IMR-90 (cell line): ENCODE measurements around the gene CLCN4. TPM values are rescaled to one million over a fixed set of nuclear protein-coding genes. Genes with fewer than 3 reads are reported as not detected.

Source experiments
- ATAC-seq: fragments of 200-7000 bp; cut with Tn5 transposase; 2 replicates; pipeline ENCODE4 v1.9.1; 2020; ENCODE audit warnings: low read depth, mild to moderate bottlenecking, moderate library complexity
- BruUV-seq: library from RNA; stranded (reverse); fragments of 400-500 nt; replicated peaks from 2 replicates; lab custom pipeline; 2021; lab: Mats Ljungman, UMichigan
- CTCF ChIA-PET: fragments of 300-600 bp; formaldehyde crosslinking; extraction: SDS; loops from one replicate; lab custom pipeline; 2021; ENCODE audit warnings: antibody characterized with exemption; lab: Yijun Ruan, JAX
- POLR2A ChIA-PET: fragments of 300-600 bp; sonication (Branson Sonifier 250); formaldehyde crosslinking; loops from one replicate; lab custom pipeline; 2022; ENCODE audit warnings: antibody characterized with exemption; ENCODE audit not compliant: unreplicated experiment; lab: Charles Lee
- DNase-seq: peaks from one replicate; pipeline ENCODE4 v3.0.0; 2013
- H2AFZ ChIP-seq: replicated peaks from 2 replicates; pipeline ENCODE3; 2013; ENCODE audit warnings: low read length, mild to moderate bottlenecking; ENCODE audit not compliant: poor library complexity
- H2AK5ac ChIP-seq: 2 replicates; pipeline ENCODE4 v1.6.1; 2013; ENCODE audit warnings: low read depth, low read length, inconsistent platforms
- H2AK9ac ChIP-seq: replicated peaks from 2 replicates; pipeline ENCODE3; 2013; ENCODE audit warnings: mild to moderate bottlenecking, low read depth, low read length, moderate library complexity; ENCODE audit not compliant: poor library complexity
- H2BK120ac ChIP-seq: 2 replicates; pipeline ENCODE4 v1.6.1; 2013; ENCODE audit warnings: low read depth, low read length, inconsistent platforms
- H2BK15ac ChIP-seq: 3 replicates; pipeline ENCODE4 v1.6.1; 2013; ENCODE audit warnings: low read depth, low read length, inconsistent platforms
- H2BK20ac ChIP-seq: 2 replicates; pipeline ENCODE4 v1.6.1; 2013; ENCODE audit warnings: low read depth, mild to moderate bottlenecking, inconsistent platforms, low read length, moderate library complexity
- H2BK5ac ChIP-seq: 2 replicates; pipeline ENCODE4 v1.6.1; 2013; ENCODE audit warnings: mild to moderate bottlenecking, low read depth, low read length, inconsistent platforms; ENCODE audit not compliant: poor library complexity, severe bottlenecking
- H3K14ac ChIP-seq: replicated peaks from 2 replicates; pipeline ENCODE4 v1.6.1; 2013; ENCODE audit warnings: low read depth, low read length, inconsistent platforms
- H3K18ac ChIP-seq: 2 replicates; pipeline ENCODE4 v1.6.1; 2013; ENCODE audit warnings: low read depth, low read length, control low read depth
- H3K23ac ChIP-seq: 2 replicates; pipeline ENCODE4 v1.6.1; 2013; ENCODE audit warnings: low read depth, low read length, inconsistent platforms
- H3K27ac ChIP-seq: 2 replicates; pipeline ENCODE4 v1.5.1; 2013; ENCODE audit warnings: mild to moderate bottlenecking, control low read depth, low read length; ENCODE audit not compliant: insufficient read depth
- H3K27me3 ChIP-seq: 2 replicates; pipeline ENCODE4 v1.6.1; 2013; ENCODE audit warnings: low read length; ENCODE audit not compliant: control insufficient read depth, insufficient read depth
- H3K36me3 ChIP-seq: 2 replicates; pipeline ENCODE4 v1.6.1; 2013; ENCODE audit warnings: low read length, mixed read lengths; ENCODE audit not compliant: control insufficient read depth, insufficient read depth
- H3K4ac ChIP-seq: 2 replicates; pipeline ENCODE4 v1.6.1; 2013; ENCODE audit warnings: low read depth, low read length, inconsistent platforms
- H3K4me1 ChIP-seq: 2 replicates; pipeline ENCODE4 v1.6.1; 2013; ENCODE audit warnings: low read length, mixed read lengths; ENCODE audit not compliant: control insufficient read depth, insufficient read depth
- H3K4me2 ChIP-seq: 2 replicates; pipeline ENCODE4 v1.6.1; 2013; ENCODE audit warnings: low read depth, mild to moderate bottlenecking, control low read depth, low read length, moderate library complexity
- H3K4me3 ChIP-seq: 2 replicates; pipeline ENCODE4 v1.5.1; 2013; ENCODE audit warnings: low read depth, mild to moderate bottlenecking, control low read depth, low read length, moderate library complexity; ENCODE audit not compliant: insufficient read depth
- H3K56ac ChIP-seq: 2 replicates; pipeline ENCODE4 v1.6.1; 2013; ENCODE audit warnings: low read length, inconsistent platforms; ENCODE audit not compliant: insufficient read depth; ENCODE audit errors: extremely low read depth
- H3K79me1 ChIP-seq, 2 experiments: 2 replicates each; pipeline ENCODE4 v1.6.1; 2013; ENCODE audit warnings: low read length in 2 of 2, inconsistent platforms in 1 of 2, low read depth in 1 of 2
- H3K9ac ChIP-seq: 2 replicates; pipeline ENCODE4 v1.6.1; 2013; ENCODE audit warnings: low read depth, low read length, control low read depth
- H3K9me1 ChIP-seq: 2 replicates; pipeline ENCODE4 v1.6.1; 2013; ENCODE audit warnings: low read length, inconsistent platforms; ENCODE audit not compliant: insufficient read depth
- H3K9me3 ChIP-seq: 2 replicates; pipeline ENCODE4 v1.6.1; 2013; ENCODE audit warnings: low read length; ENCODE audit not compliant: control insufficient read depth, insufficient read depth
- H4K20me1 ChIP-seq: 2 replicates; pipeline ENCODE4 v1.6.1; 2013; ENCODE audit warnings: low read length, inconsistent platforms; ENCODE audit not compliant: insufficient read depth
- H4K5ac ChIP-seq: 2 replicates; pipeline ENCODE4 v1.6.1; 2013; ENCODE audit warnings: mild to moderate bottlenecking, low read depth, low read length, control low read depth
- H4K8ac ChIP-seq, 2 experiments: 2 replicates each; pipeline ENCODE4 v1.6.1; 2013; ENCODE audit warnings: low read depth in 2 of 2, low read length in 2 of 2, control low read depth in 1 of 2, inconsistent platforms in 1 of 2
- H4K91ac ChIP-seq: 2 replicates; pipeline ENCODE4 v1.6.1; 2013; ENCODE audit warnings: low read depth, low read length, inconsistent platforms; ENCODE audit not compliant: insufficient read depth
- BHLHE40 ChIP-seq: fragments of 150-350 bp; IDR thresholded peaks from 2 replicates; pipeline ENCODE4 v1.6.1; 2016; ENCODE audit warnings: mild to moderate bottlenecking, low read depth, low read length
- CEBPB ChIP-seq: IDR thresholded peaks from 2 replicates; pipeline ENCODE4 v1.6.1; 2012; ENCODE audit warnings: low read depth, low read length, improper control_type of control experiment
- CHD1 ChIP-seq: IDR thresholded peaks from 2 replicates; pipeline ENCODE4 v1.6.1; 2012; ENCODE audit warnings: low read depth, low read length, improper control_type of control experiment
- FOS ChIP-seq: fragments of 150-350 bp; IDR thresholded peaks from 2 replicates; pipeline ENCODE4 v1.6.1; 2016; ENCODE audit warnings: low read depth, low read length
- MAFK ChIP-seq: IDR thresholded peaks from 2 replicates; pipeline ENCODE4 v1.6.1; 2012; ENCODE audit warnings: low read depth, low read length, improper control_type of control experiment
- MAZ ChIP-seq: IDR thresholded peaks from 2 replicates; pipeline ENCODE4 v1.6.1; 2012; ENCODE audit warnings: low read depth, mild to moderate bottlenecking, low read length, improper control_type of control experiment, moderate library complexity, borderline replicate concordance
- NFE2L2 ChIP-seq: fragments of 150-350 bp; IDR thresholded peaks from 2 replicates; pipeline ENCODE4 v1.6.1; 2016; ENCODE audit warnings: low read depth, mild to moderate bottlenecking, low read length
- POLR2A ChIP-seq: IDR thresholded peaks from 2 replicates; pipeline ENCODE4 v1.6.1; 2012; ENCODE audit warnings: mild to moderate bottlenecking, low read depth, low read length
- RAD21 ChIP-seq: IDR thresholded peaks from 2 replicates; pipeline ENCODE4 v1.6.1; 2012; ENCODE audit warnings: low read length, improper control_type of control experiment
- RFX5 ChIP-seq: IDR thresholded peaks from 2 replicates; pipeline ENCODE4 v1.8.0; 2012; ENCODE audit warnings: low read depth, mild to moderate bottlenecking, low read length, moderate library complexity
- SMC3 ChIP-seq: fragments of 150-350 bp; IDR thresholded peaks from 2 replicates; pipeline ENCODE4 v1.6.1; 2016; ENCODE audit warnings: low read depth, mild to moderate bottlenecking, antibody characterized with exemption, low read length, moderate library complexity
- WGBS, 2 experiments: methylation state at CpG; one replicate each; pipeline versions ENCODE4 v1.1.5 to v1.1.7; 2013; ENCODE audit warnings: missing lambda C conversion rate in 2 of 2; ENCODE audit not compliant: insufficient read length in 1 of 2; ENCODE audit errors: extremely low coverage in 2 of 2; 5-methylcytosine and 5-hydroxymethylcytosine counted together
- dilution Hi-C: fragments of 300-500 bp; cut with HindIII; formaldehyde crosslinking; loops from one replicate; pipeline ENCODE4 v1.14.3; 2018; ENCODE audit warnings: low sequenced_read_pairs; ENCODE audit not compliant: unreplicated experiment
- in situ Hi-C: fragments of 300-500 bp; cut with MboI; formaldehyde crosslinking; loops from 3 replicates; pipeline ENCODE4 v1.14.3; 2019; ENCODE audit warnings: low sequenced_read_pairs, inconsistent platforms, mixed read lengths
- intact Hi-C: fragments of 100-400 bp; cut with micrococcal nuclease; formaldehyde crosslinking; loops from 2 replicates; pipeline ENCODE4 v1.10.0; 2022
- polyA plus RNA-seq, 3 experiments: library from polyadenylated mRNA; depleted of rRNA; stranded (reverse); fragments of >200 nt; gene quantifications; 2 replicates each; pipeline ENCODE4 v1.2.3, GENCODE V29; 2012; ENCODE audit warnings: low replicate concordance in 1 of 3
- total RNA-seq: library from RNA; depleted of rRNA; stranded (reverse); fragments of >200 nt; gene quantifications from 2 replicates; pipeline ENCODE4 v1.2.3, GENCODE V29; 2012
- TF ChIP-seq, protein P1 (sequence below): fragments of 150-350 bp; IDR thresholded peaks from 2 replicates; pipeline ENCODE4 v1.6.1; 2016; ENCODE audit warnings: low read depth, mild to moderate bottlenecking, low read length, moderate library complexity, borderline replicate concordance
- TF ChIP-seq, protein P2 (sequence below): fragments of 150-350 bp; IDR thresholded peaks from 2 replicates; pipeline ENCODE4 v1.6.1; 2017; ENCODE audit warnings: mild to moderate bottlenecking, antibody characterized with exemption, low read length, low read depth
- TF ChIP-seq, protein P3 (sequence below): conservative IDR thresholded peaks from 2 replicates; pipeline ENCODE4 v1.5.1; 2012; ENCODE audit warnings: mild to moderate bottlenecking, low read depth, low read length, improper control_type of control experiment

CLCN4 gene
- total and polyA plus RNA-seq, 2 of the 4 experiments (the other 2 are of a cell fraction), result 2.2 to 4.5 TPM

DNA sequence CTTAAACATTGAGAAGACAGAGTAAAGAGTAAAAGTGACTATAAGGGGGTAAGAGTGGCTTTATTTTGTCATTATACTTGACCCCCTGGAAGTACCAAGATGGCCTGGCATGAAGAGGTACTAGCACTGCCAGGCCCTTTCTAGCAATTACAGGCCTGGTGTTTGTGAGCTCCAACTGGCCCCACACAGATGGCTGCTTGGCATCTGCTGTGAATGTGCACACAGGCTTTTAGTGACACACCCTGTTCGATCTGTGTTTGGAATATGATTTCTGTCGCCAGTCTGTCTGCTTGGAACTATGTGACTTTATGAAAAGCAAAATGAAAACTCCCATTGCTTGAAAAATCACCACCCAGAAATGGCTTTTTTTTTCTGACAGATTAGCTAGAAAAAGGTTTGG lies 123.3 kb downstream of the CLCN4 start:
- intact Hi-C loops (no loop called here), dilution Hi-C loops (no loop called here), in situ Hi-C loops (no loop called here)
- Histone ChIP-seq H3K9ac (no peak overlapping the region), H3K27ac (no peak overlapping the region), H2AFZ (no peak overlapping the region), H3K9me1 (no peaks in the 10 kb centered on the region), H2BK120ac (no peak overlapping the region), H2AK9ac (no peak overlapping the region), H2BK15ac (no peak overlapping the region), H3K4me1 (no peaks in the 10 kb centered on the region), H3K56ac (no peak overlapping the region), H4K91ac (no peak overlapping the region), H3K4me3 (no peak overlapping the region), H3K27me3 (peaks cover 2% of the 10 kb centered on the region; the same call in 1 of the 2 replicates), H2AK5ac (no peak overlapping the region), H4K8ac (no peak overlapping the region), H3K9me3 (no peaks in the 10 kb centered on the region), H4K20me1 (no peaks in the 10 kb centered on the region), H3K36me3 (no peaks in the 10 kb centered on the region), H3K4ac (no peak overlapping the region), H2BK5ac (no peak overlapping the region), H3K79me1 (no peaks in the 10 kb centered on the region), H3K14ac (no peak overlapping the region), H3K18ac (no peak overlapping the region), H3K23ac (no peak overlapping the region), H2BK20ac (no peak overlapping the region), H3K4me2 (no peak overlapping the region), H4K5ac (no peak overlapping the region)
- ChIA-PET CTCF (interaction anchor here (1.2 kb wide), 1 partner anchor 10 kb away, joined by 5 read pairs; no protein-coding TSS in a partner anchor), POLR2A (no interaction called here)
- WGBS, 2 experiments, result no CpG with 5 or more reads among the region's 2 CpGs
- no TSS peak for BruUV-seq
- DNase-seq (no peak), ATAC-seq (no peak)
- TF ChIP-seq, protein P1, sequence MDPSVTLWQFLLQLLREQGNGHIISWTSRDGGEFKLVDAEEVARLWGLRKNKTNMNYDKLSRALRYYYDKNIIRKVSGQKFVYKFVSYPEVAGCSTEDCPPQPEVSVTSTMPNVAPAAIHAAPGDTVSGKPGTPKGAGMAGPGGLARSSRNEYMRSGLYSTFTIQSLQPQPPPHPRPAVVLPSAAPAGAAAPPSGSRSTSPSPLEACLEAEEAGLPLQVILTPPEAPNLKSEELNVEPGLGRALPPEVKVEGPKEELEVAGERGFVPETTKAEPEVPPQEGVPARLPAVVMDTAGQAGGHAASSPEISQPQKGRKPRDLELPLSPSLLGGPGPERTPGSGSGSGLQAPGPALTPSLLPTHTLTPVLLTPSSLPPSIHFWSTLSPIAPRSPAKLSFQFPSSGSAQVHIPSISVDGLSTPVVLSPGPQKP, result no peak
- TF ChIP-seq RFX5, result no peak
- no peak for TF ChIP-seq FOS
- no peak for TF ChIP-seq CEBPB
- TF ChIP-seq, protein P2, sequence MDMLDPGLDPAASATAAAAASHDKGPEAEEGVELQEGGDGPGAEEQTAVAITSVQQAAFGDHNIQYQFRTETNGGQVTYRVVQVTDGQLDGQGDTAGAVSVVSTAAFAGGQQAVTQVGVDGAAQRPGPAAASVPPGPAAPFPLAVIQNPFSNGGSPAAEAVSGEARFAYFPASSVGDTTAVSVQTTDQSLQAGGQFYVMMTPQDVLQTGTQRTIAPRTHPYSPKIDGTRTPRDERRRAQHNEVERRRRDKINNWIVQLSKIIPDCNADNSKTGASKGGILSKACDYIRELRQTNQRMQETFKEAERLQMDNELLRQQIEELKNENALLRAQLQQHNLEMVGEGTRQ, result no peak
- no peak for TF ChIP-seq NFE2L2
- no peak for TF ChIP-seq POLR2A
- TF ChIP-seq BHLHE40, result no peak
- no peak for TF ChIP-seq CHD1
- no peak for TF ChIP-seq SMC3
- TF ChIP-seq, protein P3, sequence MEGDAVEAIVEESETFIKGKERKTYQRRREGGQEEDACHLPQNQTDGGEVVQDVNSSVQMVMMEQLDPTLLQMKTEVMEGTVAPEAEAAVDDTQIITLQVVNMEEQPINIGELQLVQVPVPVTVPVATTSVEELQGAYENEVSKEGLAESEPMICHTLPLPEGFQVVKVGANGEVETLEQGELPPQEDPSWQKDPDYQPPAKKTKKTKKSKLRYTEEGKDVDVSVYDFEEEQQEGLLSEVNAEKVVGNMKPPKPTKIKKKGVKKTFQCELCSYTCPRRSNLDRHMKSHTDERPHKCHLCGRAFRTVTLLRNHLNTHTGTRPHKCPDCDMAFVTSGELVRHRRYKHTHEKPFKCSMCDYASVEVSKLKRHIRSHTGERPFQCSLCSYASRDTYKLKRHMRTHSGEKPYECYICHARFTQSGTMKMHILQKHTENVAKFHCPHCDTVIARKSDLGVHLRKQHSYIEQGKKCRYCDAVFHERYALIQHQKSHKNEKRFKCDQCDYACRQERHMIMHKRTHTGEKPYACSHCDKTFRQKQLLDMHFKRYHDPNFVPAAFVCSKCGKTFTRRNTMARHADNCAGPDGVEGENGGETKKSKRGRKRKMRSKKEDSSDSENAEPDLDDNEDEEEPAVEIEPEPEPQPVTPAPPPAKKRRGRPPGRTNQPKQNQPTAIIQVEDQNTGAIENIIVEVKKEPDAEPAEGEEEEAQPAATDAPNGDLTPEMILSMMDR, result no peak
- no peak for TF ChIP-seq MAFK
- TF ChIP-seq RAD21, result no peak
- no peak for TF ChIP-seq MAZ
